Muscle of leg (tissue), 11 donors: Measurements from ENCODE around the gene CD164L2. TPM values are rescaled to one million over a fixed set of nuclear protein-coding genes. Genes with fewer than 3 reads are reported as not detected.

Source experiments
- DNase-seq: peaks from one replicate; pipeline ENCODE4 v3.0.0; 2013
- H3K27ac ChIP-seq: one replicate; pipeline ENCODE4 v1.5.1; 2013; ENCODE audit warnings: mild to moderate bottlenecking, low read length, control low read depth
- H3K27me3 ChIP-seq: one replicate; pipeline ENCODE4 v1.6.1; 2013; ENCODE audit warnings: low read length; ENCODE audit not compliant: control insufficient read depth, insufficient read depth
- H3K36me3 ChIP-seq: one replicate; pipeline ENCODE4 v1.6.1; 2013; ENCODE audit warnings: low read length; ENCODE audit not compliant: control insufficient read depth, insufficient read depth
- H3K4me1 ChIP-seq: one replicate; pipeline ENCODE4 v1.6.1; 2013; ENCODE audit warnings: low read length; ENCODE audit not compliant: control insufficient read depth, insufficient read depth
- H3K4me3 ChIP-seq: one replicate; pipeline ENCODE4 v1.5.1; 2013; ENCODE audit warnings: low read length, control low read depth
- H3K9me3 ChIP-seq: replicated peaks from 2 replicates; pipeline ENCODE4 v1.6.1; 2013; ENCODE audit warnings: low read depth, low read length; ENCODE audit not compliant: control insufficient read depth
- WGBS: methylation state at CpG from one replicate; pipeline ENCODE4 v1.1.5; 2013; ENCODE audit warnings: missing lambda C conversion rate; ENCODE audit not compliant: insufficient coverage; 5-methylcytosine and 5-hydroxymethylcytosine counted together
- polyA plus RNA-seq, 8 donors: library from polyadenylated mRNA; unstranded; fragments of 120-200 nt; gene quantifications; one replicate each; pipeline versions ENCODE4 v1.2.1 to v1.2.3, GENCODE V29; 2013; ENCODE audit warnings: inconsistent platforms in 1 of 8, low replicate concordance in 1 of 8; ENCODE audit not compliant: insufficient read length in 8 of 8, insufficient read depth in 1 of 8
- total RNA-seq: library from RNA; stranded (reverse); fragments of 120-200 nt; gene quantifications from one replicate; pipeline ENCODE4 v1.2.4, GENCODE V29; 2013

The CD164L2 gene
- total and polyA plus RNA-seq, 9 donors: 0.48 TPM; not detected in 8

GRCh38 chr1:27398405-27399149 lies 15.4 kb upstream of the CD164L2 start:
- H3K27ac ChIP-seq: peak overlapping the region; percentile 21
- H3K9me3 ChIP-seq: no peaks in the 10 kb centered on the region
- no peak for DNase-seq
- no peaks in the 10 kb centered on the region for H3K27me3 ChIP-seq
- peaks cover 76% of the 10 kb centered on the region for H3K4me1 ChIP-seq
- H3K4me3 ChIP-seq: no peak overlapping the region
- peaks cover 3% of the 10 kb centered on the region for H3K36me3 ChIP-seq
- WGBS: 92% methylated on average over 3 of the region's 4 CpGs

GRCh38 chr1:27397749-27398148 lies 14.6 kb upstream of the CD164L2 start:
- Histone ChIP-seq H3K36me3 (peaks cover 2% of the 10 kb centered on the region), H3K4me1 (peaks cover 72% of the 10 kb centered on the region), H3K9me3 (no peaks in the 10 kb centered on the region), H3K4me3 (no peak overlapping the region), H3K27me3 (peaks cover under 1% of the 10 kb centered on the region), H3K27ac (no peak overlapping the region)
- no peak for DNase-seq
- 80% methylated on average over 1 of the region's 7 CpGs for WGBS

- H3K4me3 ChIP-seq: no peak overlapping the region
- H3K27me3 ChIP-seq: peaks cover 2% of the 10 kb centered on the region
- H3K9me3 ChIP-seq: no peaks in the 10 kb centered on the region
- no peak for DNase-seq
- no peak overlapping the region for H3K27ac ChIP-seq
- H3K4me1 ChIP-seq: peaks cover 70% of the 10 kb centered on the region
- H3K36me3 ChIP-seq: no peaks in the 10 kb centered on the region
- WGBS: 71% methylated on average over 2 of the region's 3 CpGs
Measured at GRCh38 chr1:27397110-27397509, 14.0 kb upstream of the CD164L2 start.

GRCh38 chr1:27395441-27396195 lies 12.5 kb upstream of the CD164L2 start:
- Histone ChIP-seq H3K9me3 (no peaks in the 10 kb centered on the region), H3K4me1 (peaks cover 74% of the 10 kb centered on the region), H3K4me3 (no peak overlapping the region), H3K36me3 (no peaks in the 10 kb centered on the region), H3K27ac (no peak overlapping the region), H3K27me3 (peaks cover 4% of the 10 kb centered on the region)
- 0% methylated on average over 3 of the region's 10 CpGs for WGBS
- peak; percentile 82 for DNase-seq

- 78% methylated on average over 1 of the region's 1 CpG for WGBS
Measured at GRCh38 chr1:27394925-27395324, 11.8 kb upstream of the CD164L2 start.

GRCh38 chr1:27394282-27394658 lies 11.1 kb upstream of the CD164L2 start:
- Histone ChIP-seq H3K4me3 (no peak overlapping the region), H3K27ac (no peak overlapping the region), H3K36me3 (no peaks in the 10 kb centered on the region), H3K27me3 (peaks cover 9% of the 10 kb centered on the region), H3K4me1 (peaks cover 61% of the 10 kb centered on the region), H3K9me3 (no peaks in the 10 kb centered on the region)
- no peak for DNase-seq
- 96% methylated on average over 9 of the region's 9 CpGs for WGBS

More at GRCh38 chr1:27394925-27395324, 11.8 kb upstream of the CD164L2 start:
- peaks cover 7% of the 10 kb centered on the region for H3K27me3 ChIP-seq
- H3K4me1 ChIP-seq: peaks cover 67% of the 10 kb centered on the region
- H3K9me3 ChIP-seq: no peaks in the 10 kb centered on the region
- no peak for DNase-seq
- H3K27ac ChIP-seq: no peak overlapping the region
- H3K36me3 ChIP-seq: no peaks in the 10 kb centered on the region
- H3K4me3 ChIP-seq: no peak overlapping the region

- WGBS: 95% methylated on average over 12 of the region's 18 CpGs
- Histone ChIP-seq H3K27me3 (peaks cover 9% of the 10 kb centered on the region), H3K4me3 (no peak overlapping the region), H3K36me3 (no peaks in the 10 kb centered on the region), H3K9me3 (no peaks in the 10 kb centered on the region), H3K4me1 (peaks cover 55% of the 10 kb centered on the region), H3K27ac (no peak overlapping the region)
- DNase-seq: no peak
Measured at GRCh38 chr1:27393641-27394281, 10.6 kb upstream of the CD164L2 start.

- 13% methylated on average over 26 of the region's 30 CpGs for WGBS
- H3K27ac ChIP-seq: peak overlapping the region; percentile 10
- no peak for DNase-seq
- H3K27me3 ChIP-seq: peaks cover 11% of the 10 kb centered on the region
- no peaks in the 10 kb centered on the region for H3K9me3 ChIP-seq
- H3K4me1 ChIP-seq: peaks cover 48% of the 10 kb centered on the region
- H3K36me3 ChIP-seq: no peaks in the 10 kb centered on the region
- peak overlapping the region; percentile 49 for H3K4me3 ChIP-seq
Measured at GRCh38 chr1:27392778-27393635, 9.9 kb upstream of the CD164L2 start.

- peak; percentile 94 for DNase-seq
- H3K9me3 ChIP-seq: no peaks in the 10 kb centered on the region
- peaks cover 42% of the 10 kb centered on the region for H3K4me1 ChIP-seq
- peak within 1 kb of the TSS; percentile 10 for H3K27ac ChIP-seq
- H3K4me3 ChIP-seq: peak within 1 kb of the TSS; percentile 49
- under 1% methylated on average over 56 of the region's 69 CpGs for WGBS
- H3K27me3 ChIP-seq: peaks cover 11% of the 10 kb centered on the region
- no peaks in the 10 kb centered on the region for H3K36me3 ChIP-seq
Measured at GRCh38 chr1:27392096-27392777, 9.1 kb upstream of the CD164L2 start, which contains the start of gene GPR3. Gene GPR3 (plus strand): TSS chr1:27392622. CDS start chr1:27393799, 1,177 bp downstream.
